GM21723 (cell line): ENCODE measurements around the gene JAK1.
"Not testable (repeated sequence)": the region's sequence is repeated elsewhere in the genome, so short reads cannot be mapped to it uniquely, and the experiment has no call there.

ENCODE experiments used
- ATAC-seq: cut with Tn5 transposase; IDR thresholded peaks from one replicate; pipeline ENCODE4 v1.9.1; 2021; ENCODE audit warnings: mild to moderate bottlenecking, moderate library complexity; ENCODE audit not compliant: unreplicated experiment

Gene JAK1

GRCh38 chr1:64844175-64844574 is 122.2 kb downstream of the JAK1 start:
- ATAC-seq: no peak

GRCh38 chr1:64843675-64844074 is 122.7 kb downstream of the JAK1 start:
- ATAC-seq: no peak

- ATAC-seq: no peak
These were observed 124.1 kb downstream of the JAK1 start for GRCh38 chr1:64842224-64842623.

GRCh38 chr1:64841330-64842065 is 124.9 kb downstream of the JAK1 start:
- no peak for ATAC-seq

- ATAC-seq: no peak
These were observed 126.5 kb downstream of the JAK1 start for GRCh38 chr1:64839732-64840405.

- no peak for ATAC-seq
These were observed 127.1 kb downstream of the JAK1 start for GRCh38 chr1:64839261-64839660.

- ATAC-seq: no peak
These were observed 127.9 kb downstream of the JAK1 start for GRCh38 chr1:64838486-64838885.

- ATAC-seq: no peak
These were observed 129.5 kb downstream of the JAK1 start for GRCh38 chr1:64836802-64837201.

GRCh38 chr1:64834734-64835133 is 131.6 kb downstream of the JAK1 start:
- ATAC-seq: no peak

GRCh38 chr1:64830030-64830651 is 136.2 kb downstream of the JAK1 start:
- ATAC-seq: no peak

- ATAC-seq: no peak
These were observed 136.8 kb downstream of the JAK1 start for GRCh38 chr1:64829411-64830029.

- no peak for ATAC-seq
These were observed 137.5 kb downstream of the JAK1 start for GRCh38 chr1:64828829-64829228.

- ATAC-seq: no peak
These were observed 139.4 kb downstream of the JAK1 start for GRCh38 chr1:64826991-64827390.

GRCh38 chr1:64823691-64824476 is 142.5 kb downstream of the JAK1 start:
- peak; percentile 74 for ATAC-seq

- ATAC-seq: no peak
These were observed 143.7 kb downstream of the JAK1 start for GRCh38 chr1:64822621-64823020.

- ATAC-seq: not testable (repeated sequence)
These were observed 145.8 kb downstream of the JAK1 start for GRCh38 chr1:64820572-64820971.

- not testable (repeated sequence) for ATAC-seq
These were observed 149.0 kb downstream of the JAK1 start for GRCh38 chr1:64817364-64817763.

- ATAC-seq: no peak
These were observed 151.9 kb downstream of the JAK1 start for GRCh38 chr1:64814427-64814826.

GRCh38 chr1:64811131-64811530 is 155.2 kb downstream of the JAK1 start:
- ATAC-seq: no peak

- no peak for ATAC-seq
These were observed 156.3 kb downstream of the JAK1 start for GRCh38 chr1:64810001-64810400.

GRCh38 chr1:64809309-64809708 is 157.0 kb downstream of the JAK1 start:
- ATAC-seq: no peak
